ENCODE measurements around the gene ZBTB43.
A peak's percentile ranks its signal among the peaks of the same experiment; 100 is the strongest.

The ZBTB43 gene

DNA sequence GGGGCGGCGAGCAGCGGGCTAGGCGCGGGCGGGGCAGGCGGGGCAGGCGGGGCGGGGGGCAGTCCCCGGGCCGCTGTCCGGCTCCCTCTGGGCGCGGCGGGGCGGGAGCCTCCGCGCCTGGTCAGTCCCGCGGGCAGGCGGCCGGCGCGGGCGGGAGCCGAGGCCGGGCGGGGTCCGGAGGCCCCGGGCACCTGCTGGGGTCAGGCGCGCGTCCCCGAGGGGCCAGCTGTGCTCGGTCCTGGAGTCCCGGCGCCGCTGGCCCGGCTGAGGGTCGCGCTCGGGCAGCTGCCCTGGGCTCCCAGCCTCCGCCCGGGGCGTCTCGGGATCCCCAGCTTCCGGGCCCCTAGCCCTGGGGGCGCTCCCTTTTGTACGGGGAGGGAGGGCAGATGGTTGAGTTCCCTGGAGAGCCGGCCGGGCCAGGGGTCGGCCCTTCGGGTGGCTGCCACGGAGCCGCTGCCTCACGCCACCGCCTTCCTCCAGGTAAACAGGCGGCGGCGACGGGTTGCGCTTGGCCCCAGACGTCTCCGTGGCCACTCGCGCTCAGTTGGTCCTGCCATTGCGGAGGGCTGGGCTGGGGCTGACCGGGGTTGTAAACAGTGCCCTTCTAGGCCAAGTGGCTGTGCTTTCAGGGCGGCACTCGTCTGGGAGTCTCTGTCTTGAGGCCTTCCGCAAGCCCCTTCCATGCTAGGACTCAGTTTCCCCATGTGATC, 56.1 kb downstream of the ZBTB43 start:
- peak in 1 of 2 experiments; percentile 10 for DNase-seq

DNA sequence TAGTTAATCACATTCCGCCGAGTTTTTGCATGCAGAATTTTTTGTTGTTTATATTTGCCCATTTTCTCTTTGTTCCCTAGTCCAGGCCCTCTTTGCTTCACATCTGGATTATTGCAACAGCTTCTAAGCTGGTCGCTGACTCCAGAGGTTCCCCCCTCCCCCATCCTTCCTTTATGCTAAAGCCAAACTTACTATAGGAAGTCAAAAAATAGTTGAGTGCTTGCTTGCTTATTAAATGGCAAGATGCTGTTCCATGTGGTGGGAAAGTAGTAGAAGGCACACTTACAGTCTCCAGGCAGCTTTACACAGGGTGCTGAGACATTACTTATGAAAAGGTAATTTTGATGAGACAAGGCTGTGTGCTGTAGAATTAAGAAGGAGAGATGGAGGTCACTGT, 56.9 kb downstream of the ZBTB43 start:
- no peak for DNase-seq

DNA sequence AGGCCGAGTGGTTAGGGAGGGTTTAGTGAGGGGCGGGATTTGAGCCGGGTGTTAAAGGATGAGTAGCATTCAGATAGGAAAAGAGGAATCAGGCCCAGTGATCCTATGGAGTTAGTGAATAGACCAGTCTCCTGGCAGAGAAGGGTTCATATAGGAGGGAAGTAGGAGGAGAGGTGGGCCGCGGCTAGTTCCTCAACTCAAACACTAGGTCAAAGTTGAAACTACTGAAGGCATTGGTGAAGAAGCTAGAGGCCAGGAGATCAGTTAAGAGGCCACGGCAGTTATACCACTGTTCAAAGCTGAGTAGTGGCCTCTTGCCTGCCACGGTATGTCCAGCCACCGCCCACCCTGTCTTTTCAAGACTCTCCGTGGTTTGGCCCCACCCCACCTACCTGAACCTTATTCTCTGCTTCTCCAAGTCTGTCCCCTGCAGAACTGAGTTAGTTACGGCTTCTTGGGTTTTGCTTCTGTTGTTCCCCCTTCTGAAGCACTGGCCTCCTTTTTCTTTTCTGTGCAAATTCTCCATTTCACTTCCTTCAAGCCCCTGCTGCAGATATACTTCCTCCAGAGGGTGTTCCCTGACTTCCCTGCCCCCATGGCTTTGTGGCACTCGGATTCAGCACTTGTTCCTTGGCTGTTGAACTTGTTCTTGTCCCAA, 57.4 kb downstream of the ZBTB43 start:
- DNase-seq, result no peak

DNA sequence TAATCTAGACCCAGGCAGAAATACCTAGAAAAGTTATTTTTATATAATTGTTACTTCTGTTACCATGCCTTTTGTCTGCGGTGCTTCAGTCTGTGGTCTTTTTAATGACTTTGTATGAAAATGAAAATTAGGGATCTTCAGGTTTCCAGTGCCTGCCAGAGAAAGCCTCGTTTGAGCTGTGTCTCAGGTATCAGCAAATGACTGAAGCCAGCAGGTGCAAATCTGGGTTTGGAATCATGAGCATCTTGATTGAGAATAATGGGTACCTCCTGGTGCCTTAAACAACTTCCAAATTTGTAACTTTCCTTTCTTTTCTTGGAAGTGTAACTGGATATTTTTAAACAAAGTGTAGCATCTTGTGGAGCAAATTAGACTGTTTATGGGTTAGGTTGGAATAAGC, 59.9 kb downstream of the ZBTB43 start:
- DNase-seq, result no peak

DNA sequence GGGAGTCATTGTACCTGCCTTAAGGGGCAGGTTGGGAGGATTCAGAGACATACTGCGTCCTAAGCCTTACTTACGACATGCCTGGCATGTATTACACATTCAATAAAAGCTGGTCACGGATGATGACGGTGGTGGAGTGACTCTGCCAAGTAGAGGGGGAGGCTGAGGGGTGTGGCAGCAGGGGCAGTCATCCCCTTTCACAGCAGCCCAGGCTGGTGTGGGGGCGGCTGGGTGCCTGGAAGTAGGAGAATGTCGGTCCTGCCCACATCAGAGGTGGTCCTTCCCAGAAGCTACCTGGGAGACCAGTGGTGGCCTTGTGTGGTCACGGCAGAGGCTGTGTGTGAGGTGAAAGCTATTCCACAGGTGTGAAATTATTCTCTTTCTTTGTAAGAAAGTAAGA, 64.5 kb downstream of the ZBTB43 start:
- DNase-seq, result no peak

DNA sequence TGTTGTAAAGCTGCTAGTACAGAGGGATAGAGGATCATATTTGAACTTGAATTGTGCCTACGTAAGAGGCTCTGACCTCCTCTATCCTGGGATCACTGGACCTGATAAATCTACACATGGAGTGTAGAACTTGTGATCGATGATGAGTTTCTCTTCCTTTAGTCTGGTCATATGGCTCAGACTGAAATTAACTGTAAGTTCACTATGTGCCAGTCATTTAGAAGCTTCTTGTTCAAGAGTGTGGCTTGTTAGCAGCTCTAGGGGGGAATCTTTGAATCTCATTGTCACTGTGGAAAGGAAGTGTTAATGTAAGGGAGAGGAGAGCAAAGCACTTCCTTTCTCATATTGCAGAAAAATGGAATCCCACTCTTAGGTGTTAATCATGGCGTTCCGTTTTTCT, 67.7 kb downstream of the ZBTB43 start:
- no peak for DNase-seq

DNA sequence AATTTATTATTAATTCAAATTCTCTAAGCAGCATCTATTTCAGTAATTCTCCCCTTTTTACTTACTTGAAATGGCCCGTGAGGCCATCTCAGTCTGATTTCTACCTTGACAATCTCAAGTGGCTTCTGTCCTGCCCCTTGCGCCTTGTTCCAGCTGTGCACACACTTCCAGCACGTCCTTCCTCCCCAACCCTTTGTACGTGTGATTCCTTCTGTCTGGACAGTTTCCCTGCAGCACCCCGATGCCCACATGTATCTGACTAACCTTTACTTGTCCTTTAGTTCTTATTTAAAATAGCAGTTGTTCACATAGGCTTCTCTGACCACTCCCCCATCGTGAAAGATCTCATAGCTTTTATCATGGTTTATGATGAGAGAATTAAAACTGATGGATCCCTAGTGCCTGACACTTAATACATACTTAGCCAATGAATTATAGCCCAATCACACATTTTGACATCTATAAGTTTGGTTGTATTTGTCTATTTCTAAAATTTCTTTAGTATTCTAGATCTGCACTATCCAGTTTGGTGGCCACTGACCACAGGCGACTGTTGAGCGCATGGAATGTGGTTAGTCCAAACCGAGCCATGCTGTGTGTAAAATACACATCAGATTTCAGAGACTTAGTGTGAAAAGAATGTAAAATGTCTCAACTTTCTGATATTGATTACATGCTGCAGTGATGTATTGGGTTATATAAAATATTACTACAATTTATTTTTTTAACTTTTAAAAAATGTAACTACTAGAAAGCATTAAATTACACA, 69.9 kb downstream of the ZBTB43 start:
- DNase-seq, result no peak

DNA sequence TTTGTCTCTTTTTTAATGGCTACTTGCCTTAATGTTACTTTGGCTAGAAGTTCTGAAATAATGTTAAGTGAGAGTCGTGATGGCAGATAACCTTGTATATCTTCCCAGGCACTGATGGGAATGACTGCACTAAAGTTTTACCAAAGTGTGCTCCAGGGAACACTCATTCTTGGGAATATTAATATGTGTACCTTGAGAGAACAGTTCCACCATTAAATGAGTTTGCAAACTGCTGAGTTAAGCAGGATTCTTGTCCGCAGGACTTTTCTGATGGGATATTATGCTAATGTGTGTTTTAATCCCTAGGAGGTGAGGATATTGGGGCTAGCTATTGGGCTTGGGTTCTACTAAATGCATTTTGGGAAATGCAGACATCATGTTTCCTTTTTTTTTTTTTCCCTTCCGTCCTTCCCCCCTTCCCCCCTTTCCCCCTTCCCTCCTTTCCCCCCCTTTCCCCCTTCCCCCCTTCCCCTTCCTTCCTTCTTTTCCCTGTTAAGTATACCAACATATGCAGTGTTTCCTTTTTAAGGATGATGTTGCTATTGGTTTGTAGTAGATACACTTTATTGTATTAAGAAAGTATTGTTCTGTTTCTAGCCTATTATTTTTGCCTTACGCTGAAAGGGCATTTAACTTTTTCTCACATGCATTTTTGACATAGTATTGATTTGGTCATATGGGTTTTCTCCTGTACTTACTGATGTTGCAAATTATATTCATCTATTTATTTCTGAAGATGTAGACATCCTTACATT, 71.1 kb downstream of the ZBTB43 start:
- DNase-seq, result no peak

DNA sequence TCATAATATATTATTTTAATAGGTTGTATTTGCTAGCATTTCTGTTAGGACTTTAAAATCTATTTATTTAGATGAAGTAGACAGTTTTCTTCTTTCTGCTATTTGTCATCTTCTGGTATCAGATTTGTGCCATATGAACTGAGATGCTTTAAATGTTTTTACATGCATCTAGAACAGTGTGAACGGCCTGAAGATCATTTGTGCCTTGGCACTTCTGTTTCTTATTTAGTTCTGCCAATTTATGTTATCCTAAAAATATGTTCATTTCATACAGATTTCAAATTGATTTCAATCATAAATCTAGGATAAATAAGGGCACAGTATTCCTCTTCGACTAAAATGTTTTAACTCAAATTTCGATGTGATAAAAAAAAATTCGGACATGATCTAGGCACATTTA, 71.7 kb downstream of the ZBTB43 start:
- DNase-seq, result no peak

DNA sequence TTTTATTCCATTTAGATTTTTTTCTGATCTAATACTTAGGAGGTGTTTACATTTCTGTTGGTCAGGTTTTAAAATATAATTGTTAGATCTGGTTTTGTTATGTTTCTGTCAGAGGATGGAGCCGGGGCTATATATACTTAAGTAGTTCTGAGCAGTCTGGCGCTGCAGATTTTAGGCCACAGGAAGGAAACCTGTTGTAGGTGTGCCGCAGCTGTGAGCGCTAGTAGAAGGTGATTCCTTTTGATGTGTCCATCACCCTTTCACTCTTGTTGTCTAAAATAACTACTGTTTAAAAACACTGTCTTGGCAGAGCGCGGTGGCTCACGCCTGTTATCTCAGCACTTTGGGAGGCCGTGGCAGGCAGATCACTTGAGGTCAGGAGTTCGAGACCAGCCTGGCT, 72.6 kb downstream of the ZBTB43 start:
- no peak for DNase-seq

DNA sequence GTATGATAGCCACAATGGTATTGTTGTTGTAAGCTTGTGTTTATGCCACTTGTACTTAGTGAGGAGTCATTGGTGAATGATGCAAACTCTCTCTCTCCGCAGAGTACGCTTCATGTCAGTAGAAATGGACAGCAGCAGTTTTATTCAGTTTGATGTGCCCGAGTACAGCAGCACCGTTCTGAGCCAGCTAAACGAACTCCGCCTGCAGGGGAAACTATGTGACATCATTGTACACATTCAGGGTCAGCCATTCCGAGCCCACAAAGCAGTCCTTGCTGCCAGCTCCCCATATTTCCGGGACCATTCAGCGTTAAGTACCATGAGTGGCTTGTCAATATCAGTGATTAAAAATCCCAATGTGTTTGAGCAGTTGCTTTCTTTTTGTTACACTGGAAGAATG, 74.4 kb downstream of the ZBTB43 start:
- no peak for DNase-seq

DNA sequence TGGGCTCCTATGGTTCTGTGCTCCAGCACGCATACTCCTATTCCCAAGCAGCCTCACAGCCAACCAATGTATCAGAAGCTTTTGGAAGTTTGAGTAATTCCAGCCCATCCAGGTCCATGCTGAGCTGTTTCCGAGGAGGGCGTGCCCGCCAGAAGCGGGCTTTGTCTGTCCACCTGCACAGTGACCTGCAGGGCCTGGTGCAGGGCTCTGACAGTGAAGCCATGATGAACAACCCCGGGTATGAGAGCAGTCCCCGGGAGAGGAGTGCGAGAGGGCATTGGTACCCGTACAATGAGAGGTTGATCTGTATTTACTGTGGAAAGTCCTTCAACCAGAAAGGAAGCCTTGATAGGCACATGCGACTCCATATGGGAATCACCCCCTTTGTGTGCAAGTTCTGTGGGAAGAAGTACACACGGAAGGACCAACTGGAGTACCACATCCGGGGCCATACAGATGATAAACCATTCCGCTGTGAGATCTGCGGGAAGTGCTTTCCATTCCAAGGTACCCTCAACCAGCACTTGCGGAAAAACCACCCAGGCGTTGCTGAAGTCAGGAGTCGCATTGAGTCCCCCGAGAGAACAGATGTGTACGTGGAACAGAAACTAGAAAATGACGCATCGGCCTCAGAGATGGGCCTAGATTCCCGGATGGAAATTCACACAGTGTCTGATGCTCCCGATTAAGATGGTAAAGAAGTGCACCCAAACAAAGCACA, 75.5 kb downstream of the ZBTB43 start:
- DNase-seq, result no peak

DNA sequence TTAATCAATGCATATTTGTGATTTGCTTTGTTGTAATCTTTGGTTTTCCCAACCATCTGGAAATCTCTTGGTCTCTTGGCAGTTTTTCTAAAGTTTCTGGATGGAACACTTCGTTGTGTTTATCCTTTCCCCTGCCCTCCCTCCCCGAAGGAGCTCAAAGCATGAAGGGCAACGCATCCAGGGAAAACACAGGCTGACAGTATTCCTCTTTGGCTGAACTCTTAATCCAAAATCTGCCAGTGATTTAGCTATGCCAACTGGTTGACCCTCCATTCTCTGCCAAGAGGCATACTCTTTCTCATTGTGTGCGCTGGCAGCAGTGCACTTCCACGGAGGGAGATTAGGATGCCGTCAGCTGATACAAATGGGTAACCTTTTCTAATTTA, 76.1 kb downstream of the ZBTB43 start:
- no peak for DNase-seq

DNA sequence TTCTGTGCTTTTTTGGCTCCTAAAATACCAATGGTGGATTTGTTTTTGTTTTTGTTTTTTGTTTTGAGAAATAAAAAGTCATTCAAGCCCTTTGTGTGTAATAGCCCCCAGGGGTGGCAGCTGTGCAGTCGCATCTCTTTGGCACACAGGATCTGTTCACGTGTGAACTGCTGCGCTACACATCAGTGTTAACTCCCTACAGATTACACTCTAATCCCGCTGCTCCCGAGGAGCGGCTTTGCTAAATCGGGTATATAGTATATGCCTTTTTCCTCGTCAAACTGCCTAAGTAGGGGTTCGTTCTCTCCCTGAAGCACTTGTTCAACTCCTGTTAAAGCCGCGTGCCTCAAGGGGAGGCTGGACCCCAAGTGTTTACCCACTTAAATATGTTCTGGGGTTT, 77.9 kb downstream of the ZBTB43 start:
- DNase-seq, result no peak

DNA sequence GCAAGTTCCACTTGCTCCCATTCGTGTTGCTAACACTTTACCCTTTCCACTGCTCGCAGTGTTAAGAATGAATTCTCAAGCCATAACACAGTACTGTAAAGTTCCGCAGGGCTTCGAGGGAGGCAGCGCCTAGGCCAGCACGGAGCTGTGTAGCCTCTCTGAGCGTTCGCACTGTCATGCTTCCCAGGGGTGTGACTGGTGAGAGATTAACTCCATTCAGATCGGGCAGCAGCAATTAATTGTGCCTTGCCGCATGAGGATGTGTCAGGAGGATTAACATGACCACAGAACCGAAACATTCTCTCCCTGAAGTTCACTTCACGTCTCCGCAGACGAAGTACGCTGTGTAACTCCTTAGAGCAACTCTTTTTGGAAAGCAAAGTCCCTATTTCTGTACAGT, 78.8 kb downstream of the ZBTB43 start:
- DNase-seq, result no peak

DNA sequence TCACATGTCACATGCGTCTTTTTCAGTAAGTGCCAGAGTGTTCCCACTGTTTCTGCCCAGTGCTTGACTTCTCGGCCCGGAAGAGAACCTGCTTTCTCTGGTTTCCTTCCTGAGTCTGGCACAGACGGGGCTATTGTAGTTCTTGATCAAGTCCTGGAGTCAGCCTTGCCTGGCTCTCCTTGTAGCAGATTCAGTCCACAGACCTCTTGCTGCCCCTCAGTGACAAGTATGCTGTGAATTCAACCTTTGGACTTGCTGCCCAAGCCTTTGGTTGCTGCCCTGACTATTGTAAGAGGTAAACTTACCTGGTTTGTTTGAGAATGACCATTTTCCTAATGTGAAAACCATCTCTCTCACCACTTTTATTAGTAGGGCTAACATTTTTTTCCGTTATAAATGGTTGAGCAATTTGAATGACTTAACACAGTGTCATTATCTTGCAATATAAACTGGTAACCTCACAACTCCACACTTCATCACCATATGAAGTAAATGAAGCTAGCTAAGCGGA, 80.3 kb downstream of the ZBTB43 start:
- DNase-seq, result no peak

DNA sequence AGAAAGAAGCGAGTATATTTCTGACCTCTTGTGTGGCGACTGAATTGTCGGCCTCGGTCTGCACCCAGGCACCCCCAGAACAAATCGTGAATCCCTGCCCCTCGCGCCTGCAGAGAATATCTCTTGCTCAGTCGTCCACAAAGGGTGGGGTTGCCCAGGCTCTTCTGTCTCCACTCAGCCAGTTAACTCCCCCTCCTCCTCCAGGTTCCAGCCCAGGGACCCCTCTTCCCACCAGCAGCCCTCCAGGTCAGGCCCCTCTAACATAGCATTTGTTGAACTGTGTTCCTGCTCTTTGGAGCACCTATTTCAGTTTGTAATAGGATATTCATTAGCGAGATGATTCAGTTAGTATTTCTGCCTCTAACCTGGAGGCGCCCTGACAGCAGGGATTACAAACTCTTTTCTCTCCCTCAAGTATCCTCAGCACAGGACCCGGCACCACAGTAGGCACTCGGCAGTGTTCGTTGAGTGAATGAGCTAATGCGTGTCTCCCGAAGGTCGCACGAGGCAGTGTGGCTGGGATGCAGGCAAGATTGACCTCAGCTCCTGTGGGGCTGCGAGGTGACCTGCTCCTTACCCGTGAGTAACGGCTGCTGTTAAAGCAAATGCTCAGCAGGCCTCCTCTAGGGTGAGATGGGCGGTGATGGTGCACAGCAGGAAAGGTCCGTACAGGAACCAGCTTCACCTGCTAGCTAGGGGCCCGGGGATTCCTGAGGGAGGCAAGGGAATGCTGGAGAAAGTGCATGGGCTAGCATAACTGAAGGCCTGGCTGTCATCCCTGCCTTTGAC, 81.4 kb downstream of the ZBTB43 start:
- DNase-seq, result no peak

DNA sequence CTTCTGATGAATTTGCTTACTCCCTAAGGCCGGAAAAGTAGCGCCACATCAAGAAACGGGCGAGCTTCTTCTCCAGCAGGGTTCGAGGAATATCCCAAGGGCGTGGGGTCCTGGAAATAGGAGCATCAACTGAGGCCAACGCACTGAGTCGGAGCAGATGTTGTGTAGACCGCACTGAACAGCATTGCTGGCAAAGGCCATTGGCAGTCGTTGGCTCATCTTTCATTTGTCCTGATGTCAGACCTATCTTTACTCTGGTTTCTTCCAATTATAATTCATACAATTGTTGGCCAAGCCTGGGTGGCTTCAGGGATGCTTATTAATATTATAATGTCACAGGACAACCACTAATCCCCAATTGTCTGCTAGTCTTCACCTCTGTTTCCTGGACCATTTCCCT, 82.1 kb downstream of the ZBTB43 start:
- no peak for DNase-seq

Measured in stimulated activated CD4-positive, alpha-beta T cell treated with anti-CD3 and anti-CD28 coated beads, Interleukin-4, amount 100 ng/mL, for 4 hours (primary cell).